Aorta (tissue), 5 donors: Measurements from ENCODE around the gene RAB1B. TPM values are rescaled to one million over a fixed set of nuclear protein-coding genes. Genes with fewer than 3 reads are reported as not detected.
"Not testable (repeated sequence)": the region's sequence is repeated elsewhere in the genome, so short reads cannot be mapped to it uniquely, and the experiment has no call there.

Experiments used
- ATAC-seq: fragments of 200-7000 bp; cut with Tn5 transposase; one replicate; pipeline ENCODE4 v1.9.1; 2022; ENCODE audit warnings: moderate library complexity; ENCODE audit not compliant: low FRiP score
- DNase-seq, 2 donors: peaks; one replicate each; pipeline ENCODE4 v3.0.0-alpha.2; 2020
- H3K27ac ChIP-seq, 2 donors: one replicate each; pipeline ENCODE4 v1.5.1; 2013; ENCODE audit warnings: low read length in 2 of 2, mild to moderate bottlenecking in 2 of 2, moderate library complexity in 2 of 2, control low read depth in 1 of 2, inconsistent platforms in 1 of 2, low read depth in 1 of 2
- H3K27me3 ChIP-seq, 2 donors: one replicate each; pipeline ENCODE4 v1.6.1; 2013; ENCODE audit warnings: control low read depth in 1 of 2, low read length in 1 of 2, mild to moderate bottlenecking in 1 of 2, moderate library complexity in 1 of 2; ENCODE audit not compliant: insufficient read depth in 2 of 2, control insufficient read depth in 1 of 2
- H3K36me3 ChIP-seq, 2 donors: one replicate each; pipeline ENCODE4 v1.6.1; 2013; ENCODE audit warnings: control low read depth in 1 of 2, low read length in 1 of 2, mild to moderate bottlenecking in 1 of 2; ENCODE audit not compliant: insufficient read depth in 2 of 2, control insufficient read depth in 1 of 2
- H3K4me1 ChIP-seq, 2 donors: one replicate each; pipeline ENCODE4 v1.6.1; 2013; ENCODE audit warnings: low read length in 2 of 2, control low read depth in 1 of 2, mild to moderate bottlenecking in 1 of 2, moderate library complexity in 1 of 2; ENCODE audit not compliant: insufficient read depth in 2 of 2, control insufficient read depth in 1 of 2
- H3K4me3 ChIP-seq, 2 donors: one replicate each; pipeline ENCODE4 v1.5.1; 2013; ENCODE audit warnings: low read length in 2 of 2, control low read depth in 1 of 2, mild to moderate bottlenecking in 1 of 2
- H3K9me3 ChIP-seq: one replicate; pipeline ENCODE4 v1.6.1; 2013; ENCODE audit warnings: mild to moderate bottlenecking, low read length; ENCODE audit not compliant: control insufficient read depth
- WGBS, 2 donors: extraction: QIAGEN DNeasy Blood & Tissue Kit; methylation state at CpG; one replicate each; pipeline ENCODE4 v1.1.7; 2013; 5-methylcytosine and 5-hydroxymethylcytosine counted together
- intact Hi-C, 2 donors: fragments of 100-400 bp; cut with DNase I; formaldehyde crosslinking; loops; one replicate each; pipeline versions ENCODE4 v1.14.2 to v1.15.0; 2022
- polyA plus RNA-seq, 2 donors: library from polyadenylated mRNA; stranded (reverse); fragments of 200-250 nt; gene quantifications; one replicate each; pipeline ENCODE4 v1.2.3, GENCODE V29; 2013
- total RNA-seq, 2 donors: library from RNA; stranded (reverse); fragmentation: NEBNext Ultra II Directional; extraction: Animal tissue kit (Norgen Biotek cat#: 25700); gene quantifications; one replicate each; pipeline ENCODE4 v1.2.1, GENCODE V29; 2021
- donor health status: healthy with polysubstance abuse.
- donor health status: Bipolar disorder and iron deficiency.
- donor health status: DM: no; HTN: no; CAD: no.
- donor health status: DM: no; HTN: no; CAD: no.
- donor health status: DM: yes; HTN: yes; CAD: no.

Gene RAB1B
- total and polyA plus RNA-seq, 4 donors: 102 to 130 (median 118) TPM

GRCh38 chr11:66310803-66311440, 42.5 kb downstream of the RAB1B start:
- intact Hi-C loops: loop anchor here in 1 of 2 donors (1.0 kb wide), 1 partner anchor 17 kb away; no protein-coding TSS in a partner anchor
- DNase-seq, H3K4me1 ChIP-seq, H3K4me3 ChIP-seq, H3K27ac ChIP-seq, H3K27me3 ChIP-seq, H3K36me3 ChIP-seq, H3K9me3 ChIP-seq, ATAC-seq: not testable (repeated sequence)
- 74 to 78% methylated on average over 18 of the region's 18 CpGs for WGBS, 2 donors

GRCh38 chr11:66311470-66311964, 43.1 kb downstream of the RAB1B start:
- 26 to 28% methylated on average over 26 of the region's 26 CpGs for WGBS, 2 donors
- DNase-seq (no peak), ATAC-seq (no peak)
- H3K27me3 ChIP-seq: no peaks in the 10 kb centered on the region
- no peaks in the 10 kb centered on the region for H3K4me1 ChIP-seq
- no peaks in the 10 kb centered on the region for H3K36me3 ChIP-seq
- H3K9me3 ChIP-seq: no peaks in the 10 kb centered on the region
- H3K4me3 ChIP-seq: no peak overlapping the region
- intact Hi-C loops: loop anchor here in 1 of 2 donors (1.0 kb wide), 1 partner anchor 17 kb away; no protein-coding TSS in a partner anchor
- no peak overlapping the region for H3K27ac ChIP-seq

- H3K4me1 ChIP-seq: no peaks in the 10 kb centered on the region
- no peaks in the 10 kb centered on the region for H3K27me3 ChIP-seq
- no peaks in the 10 kb centered on the region for H3K36me3 ChIP-seq
- no peaks in the 10 kb centered on the region for H3K9me3 ChIP-seq
- peak overlapping the region in 1 of 2 donors; percentile 62 for H3K4me3 ChIP-seq
- DNase-seq (peak; percentile 95 to 96), ATAC-seq (peak; percentile 89)
- intact Hi-C loops: loop anchor here in 1 of 2 donors (1.0 kb wide), 1 partner anchor 16 kb away; no protein-coding TSS in a partner anchor
- H3K27ac ChIP-seq: peak overlapping the region in 1 of 2 donors; percentile 62
- WGBS, 2 donors: 0% methylated on average over 37 to 44 of the region's 44 CpGs
Measured at GRCh38 chr11:66311965-66312548, 43.6 kb downstream of the RAB1B start.

- 4% methylated on average over 49 to 52 of the region's 52 CpGs for WGBS, 2 donors
- no peaks in the 10 kb centered on the region for H3K9me3 ChIP-seq
- intact Hi-C loops: no loop called here
- H3K4me3 ChIP-seq: peak overlapping the region in 1 of 2 donors; percentile 62
- H3K27me3 ChIP-seq: no peaks in the 10 kb centered on the region
- H3K27ac ChIP-seq: peak overlapping the region in 1 of 2 donors; percentile 72
- no peaks in the 10 kb centered on the region for H3K36me3 ChIP-seq
- peak; percentile 94 for ATAC-seq
- DNase-seq: peak; percentile 99
- no peaks in the 10 kb centered on the region for H3K4me1 ChIP-seq
Measured at GRCh38 chr11:66312549-66313320, 44.3 kb downstream of the RAB1B start.

GRCh38 chr11:66313321-66314185, 45.1 kb downstream of the RAB1B start:
- H3K27me3 ChIP-seq: no peaks in the 10 kb centered on the region
- ATAC-seq (no peak), DNase-seq (peak in 1 of 2 donors; percentile 56)
- H3K4me1 ChIP-seq: no peaks in the 10 kb centered on the region
- H3K27ac ChIP-seq: peak overlapping the region in 1 of 2 donors; percentile 72
- 42 to 44% methylated on average over 38 of the region's 38 CpGs for WGBS, 2 donors
- H3K4me3 ChIP-seq: no peak overlapping the region
- intact Hi-C loops: loop anchor here in 1 of 2 donors (1.0 kb wide), 1 partner anchor 76 kb away; no protein-coding TSS in a partner anchor
- no peaks in the 10 kb centered on the region for H3K9me3 ChIP-seq
- H3K36me3 ChIP-seq: no peaks in the 10 kb centered on the region

- Histone ChIP-seq H3K27me3 (no peaks in the 10 kb centered on the region), H3K4me3 (no peak overlapping the region), H3K36me3 (no peaks in the 10 kb centered on the region), H3K9me3 (no peaks in the 10 kb centered on the region), H3K4me1 (no peaks in the 10 kb centered on the region), H3K27ac (no peak overlapping the region)
- WGBS, 2 donors: 87 to 89% methylated on average over 1 of the region's 1 CpG
- ATAC-seq: no peak
- DNase-seq: no peak
- intact Hi-C loops: loop anchor here in 1 of 2 donors (1.0 kb wide), 1 partner anchor 75 kb away; no protein-coding TSS in a partner anchor
Measured at GRCh38 chr11:66314186-66314501, 45.7 kb downstream of the RAB1B start.

GRCh38 chr11:66314561-66315497, 46.4 kb downstream of the RAB1B start:
- intact Hi-C loops: loop anchor here in 1 of 2 donors (1.0 kb wide), 1 partner anchor 74 kb away; no protein-coding TSS in a partner anchor
- no peaks in the 10 kb centered on the region for H3K4me1 ChIP-seq
- no peaks in the 10 kb centered on the region for H3K27me3 ChIP-seq
- no peaks in the 10 kb centered on the region for H3K9me3 ChIP-seq
- no peaks in the 10 kb centered on the region for H3K36me3 ChIP-seq
- ATAC-seq: no peak
- no peak overlapping the region for H3K4me3 ChIP-seq
- H3K27ac ChIP-seq: no peak overlapping the region
- 91% methylated on average over 17 of the region's 17 CpGs for WGBS, 2 donors
- DNase-seq: no peak
